ENCODE data around the gene C1QTNF5.

- no peak for TF ChIP-seq CTCF (IDR thresholded peaks at IDR 0.05)
- no peak for TF ChIP-seq ZNF121 (CRISPR knock-in tag; IDR thresholded peaks at IDR 0.05)
- TF ChIP-seq ATF6 (CRISPR knock-in tag; IDR thresholded peaks at IDR 0.05) = no peak
- no peak for TF ChIP-seq SP1 (CRISPR knock-in tag; conservative IDR thresholded peaks at IDR 0.05)
These were observed 11.4 kb downstream of the C1QTNF5 start for GRCh38 chr11:119329320-119329719.

All from WTC11 (cell line).